Activated gamma-delta T cell (primary cell): ENCODE data around the gene MYH16.
"Not testable (repeated sequence)": the region's sequence is repeated elsewhere in the genome, so short reads cannot be mapped to it uniquely, and the experiment has no call there.

Experiments used
- DNase-seq: peaks from one replicate; lab custom pipeline; 2025; lab: John Stamatoyannopoulos, UW

Gene MYH16

GRCh38 chr7:99257675-99258074 is 15.0 kb upstream of the MYH16 start:
- no peak for DNase-seq

- DNase-seq, result no peak
Measured at GRCh38 chr7:99258501-99258900, 14.1 kb upstream of the MYH16 start.

GRCh38 chr7:99260395-99260794 is 12.2 kb upstream of the MYH16 start:
- DNase-seq, result no peak

GRCh38 chr7:99261646-99262045 is 11.0 kb upstream of the MYH16 start:
- no peak for DNase-seq

DNA sequence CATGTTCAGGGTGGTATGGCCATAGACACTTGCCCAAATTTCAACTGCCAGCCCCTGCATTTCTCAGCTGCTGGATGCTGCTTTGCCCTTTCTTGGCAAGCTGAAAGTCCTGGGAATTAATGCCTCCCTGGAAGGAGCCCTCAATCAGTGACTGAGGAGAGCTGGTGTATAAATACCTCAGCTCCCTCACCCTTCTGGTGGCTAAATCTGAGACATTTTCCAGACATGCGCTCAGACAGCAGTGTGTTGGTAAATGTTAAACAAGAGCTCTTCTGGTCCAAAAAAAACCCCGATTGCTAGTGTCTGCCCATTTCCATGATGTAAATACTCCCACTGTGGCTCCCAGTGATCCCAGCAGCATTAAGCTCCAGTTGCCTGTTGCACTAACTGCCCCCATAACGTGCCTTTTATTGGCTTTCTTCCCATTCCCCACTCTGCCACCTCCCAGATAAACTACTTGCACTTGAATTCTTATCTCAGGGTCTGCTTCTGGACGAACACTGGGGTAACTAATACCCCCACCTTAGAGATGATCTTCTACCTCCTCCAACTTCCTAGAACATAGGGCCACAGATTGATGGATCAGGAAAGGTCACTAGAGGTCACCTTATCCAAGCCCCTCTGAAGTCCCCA is 6.7 kb upstream of the MYH16 start:
- DNase-seq, result no peak

DNA sequence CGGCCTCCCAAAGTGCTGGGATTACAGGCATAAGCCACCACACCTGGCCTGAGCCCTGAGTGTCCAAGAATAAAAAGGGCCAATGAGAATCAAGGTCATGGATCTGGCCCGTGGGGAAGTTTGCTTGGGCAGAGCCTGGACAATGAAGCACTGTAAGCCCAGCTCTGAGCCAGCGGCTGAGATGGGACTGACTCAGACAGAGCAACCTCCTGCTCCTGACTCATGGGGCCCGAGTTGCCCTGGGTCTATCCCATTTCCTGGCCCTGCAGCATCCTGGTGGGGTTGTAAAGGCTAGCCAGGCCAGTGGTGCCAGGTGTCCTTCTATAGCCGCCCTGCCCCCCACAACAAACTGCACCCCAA is 5.2 kb upstream of the MYH16 start:
- no peak for DNase-seq

- DNase-seq, result no peak
Measured at GRCh38 chr7:99267841-99268576, 4.6 kb upstream of the MYH16 start.

- no peak for DNase-seq
Measured at GRCh38 chr7:99268577-99268908, 4.1 kb upstream of the MYH16 start.

- DNase-seq, result no peak
Measured at GRCh38 chr7:99270702-99271101, 1.9 kb upstream of the MYH16 start.

DNA sequence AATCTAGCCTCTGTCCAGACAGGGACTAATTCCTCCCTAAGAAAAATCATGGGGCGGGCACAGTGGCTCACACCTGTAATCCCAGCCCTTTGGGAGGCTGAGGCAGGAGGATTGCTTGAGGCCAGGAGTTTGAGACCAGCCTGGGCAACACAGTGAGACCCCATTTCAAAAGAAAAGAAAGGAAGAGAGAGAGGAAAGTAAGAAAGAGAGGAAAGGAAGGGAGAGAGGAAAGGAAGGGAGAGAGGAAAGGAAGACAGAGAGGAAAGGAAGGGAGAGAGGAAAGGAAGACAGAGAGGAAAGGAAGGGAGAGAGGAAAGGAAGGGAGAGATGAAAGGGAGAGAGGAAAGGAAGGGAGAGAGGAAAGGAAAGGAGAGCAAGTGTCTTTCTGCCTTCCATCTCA is 922 bp downstream of the MYH16 start:
- not testable (repeated sequence) for DNase-seq

GRCh38 chr7:99274908-99275307 is 2.3 kb downstream of the MYH16 start:
- not testable (repeated sequence) for DNase-seq

GRCh38 chr7:99275496-99275895 is 2.9 kb downstream of the MYH16 start:
- DNase-seq, result no peak

DNA sequence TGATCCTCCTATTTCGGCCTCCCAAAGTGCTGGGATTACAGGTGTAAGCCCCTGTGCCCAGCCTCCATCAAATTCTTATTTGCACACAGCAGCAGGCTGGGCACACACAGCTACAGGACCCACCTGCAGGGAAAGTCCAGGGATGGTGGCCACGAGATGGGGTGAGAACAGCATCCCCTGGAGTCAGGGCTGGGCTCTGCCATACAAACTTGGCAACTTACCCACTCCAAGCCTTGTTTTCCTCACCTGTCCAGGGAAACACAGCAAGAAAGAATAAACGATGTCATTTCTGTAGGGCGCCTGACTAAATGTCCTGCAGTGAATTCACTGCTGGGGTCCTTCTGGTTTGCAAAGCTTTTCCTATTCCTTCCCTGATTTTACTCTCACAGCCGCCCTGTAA is 5.5 kb downstream of the MYH16 start:
- DNase-seq, result no peak

- DNase-seq, result not testable (repeated sequence)
Measured at GRCh38 chr7:99284165-99284564, 11.5 kb downstream of the MYH16 start.

DNA sequence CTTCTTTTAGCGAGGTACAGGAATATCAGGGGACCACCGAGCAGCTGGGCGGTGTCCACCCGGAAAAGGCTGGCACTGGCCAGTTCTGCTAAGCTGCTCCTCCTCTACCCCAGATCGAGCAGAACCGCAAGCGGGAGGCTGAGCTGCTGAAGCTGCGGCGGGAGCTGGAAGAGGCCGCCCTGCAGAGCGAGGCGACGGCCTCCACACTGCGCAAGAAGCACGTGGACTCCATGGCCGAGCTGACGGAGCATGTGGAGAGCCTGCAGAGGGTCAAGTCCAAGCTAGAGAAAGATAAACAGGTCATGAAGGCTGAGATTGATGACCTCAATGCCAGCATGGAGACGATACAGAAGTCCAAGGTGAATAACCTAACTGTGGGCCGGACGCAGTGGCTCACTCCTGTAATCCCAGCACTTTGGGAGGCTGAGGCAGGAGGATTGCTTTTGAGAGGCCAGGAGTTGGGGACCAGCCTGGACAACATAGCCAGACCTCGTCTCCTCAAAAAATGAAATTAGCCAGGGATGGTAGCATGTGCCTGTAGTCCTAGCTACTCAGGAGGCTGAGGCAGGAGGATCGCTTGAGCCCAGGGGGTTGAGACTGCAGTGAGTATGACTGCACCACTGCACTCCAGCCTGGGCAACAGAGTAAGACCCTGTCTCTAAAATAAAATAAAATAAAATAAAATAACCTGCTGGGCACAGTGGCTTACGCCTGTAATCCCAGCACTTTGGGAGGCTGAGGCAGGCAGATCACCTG is 15.3 kb downstream of the MYH16 start:
- DNase-seq, result no peak

- no peak for DNase-seq
Measured at GRCh38 chr7:99289185-99289584, 16.5 kb downstream of the MYH16 start.

DNA sequence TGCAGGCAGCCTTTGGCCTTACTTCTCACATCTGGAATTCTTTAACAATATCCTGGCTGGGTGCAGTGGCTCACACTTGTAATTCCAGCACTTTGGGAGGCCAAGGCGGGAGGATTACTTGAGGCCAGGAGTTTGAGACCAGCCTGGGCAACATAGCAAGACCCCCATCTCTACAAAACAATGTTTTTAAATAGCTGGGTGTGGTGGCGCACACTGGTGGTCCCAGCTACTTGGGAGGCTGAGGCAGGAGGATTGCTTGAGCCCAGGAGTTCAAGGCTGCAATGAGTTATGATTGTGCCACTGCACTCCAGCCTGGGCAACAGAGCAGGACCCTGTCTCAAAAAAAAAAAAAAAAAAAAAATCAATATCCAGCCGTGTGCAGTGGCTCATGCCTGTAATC is 17.5 kb downstream of the MYH16 start:
- not testable (repeated sequence) for DNase-seq

GRCh38 chr7:99290980-99291607 is 18.5 kb downstream of the MYH16 start:
- no peak for DNase-seq

DNA sequence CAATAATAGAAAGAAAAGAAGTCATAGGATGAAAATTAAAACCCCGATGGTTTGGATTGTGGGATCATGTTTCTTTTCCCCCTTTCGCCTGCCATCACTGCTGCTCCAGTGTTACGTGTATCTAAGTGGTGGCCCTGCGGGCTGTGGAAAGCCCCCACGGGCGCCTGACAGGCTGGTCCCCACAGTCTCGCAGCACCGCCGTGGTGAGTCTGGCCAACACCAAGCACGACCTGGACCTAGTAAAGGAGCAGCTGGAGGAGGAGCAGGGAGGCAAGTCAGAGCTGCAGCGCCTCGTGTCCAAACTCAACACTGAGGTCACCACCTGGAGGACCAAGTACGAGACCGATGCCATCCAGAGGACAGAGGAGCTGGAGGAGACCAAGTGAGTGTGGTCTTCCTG is 19.5 kb downstream of the MYH16 start:
- no peak for DNase-seq

- no peak for DNase-seq
Measured at GRCh38 chr7:99293167-99293566, 20.5 kb downstream of the MYH16 start.

GRCh38 chr7:99293650-99294049 is 21.0 kb downstream of the MYH16 start:
- DNase-seq, result no peak

GRCh38 chr7:99296471-99296870 is 23.8 kb downstream of the MYH16 start:
- DNase-seq, result no peak

DNA sequence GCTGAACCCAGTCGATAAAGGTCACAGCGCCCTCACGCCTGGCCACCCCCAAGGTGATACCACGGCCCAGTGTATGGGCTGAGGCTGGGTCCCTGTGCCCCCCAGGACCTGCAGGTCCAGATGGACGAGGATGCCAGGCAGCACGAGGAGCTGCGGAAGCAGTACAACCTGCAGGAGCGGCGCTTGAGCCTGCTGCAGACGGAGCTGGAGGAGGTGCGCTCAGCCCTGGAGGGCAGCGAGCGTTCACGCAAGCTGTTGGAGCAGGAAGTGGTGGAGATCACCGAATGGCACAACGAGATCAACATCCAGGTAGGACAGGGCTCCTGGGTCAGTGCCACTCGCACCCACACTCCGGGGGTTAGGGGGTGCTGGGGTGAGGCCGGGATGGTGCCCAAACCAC is 28.9 kb downstream of the MYH16 start:
- DNase-seq, result no peak
